ENCODE measurements around the gene CTIF.
A peak's percentile ranks its signal among the peaks of the same experiment; 100 is the strongest.

Gene CTIF

DNA sequence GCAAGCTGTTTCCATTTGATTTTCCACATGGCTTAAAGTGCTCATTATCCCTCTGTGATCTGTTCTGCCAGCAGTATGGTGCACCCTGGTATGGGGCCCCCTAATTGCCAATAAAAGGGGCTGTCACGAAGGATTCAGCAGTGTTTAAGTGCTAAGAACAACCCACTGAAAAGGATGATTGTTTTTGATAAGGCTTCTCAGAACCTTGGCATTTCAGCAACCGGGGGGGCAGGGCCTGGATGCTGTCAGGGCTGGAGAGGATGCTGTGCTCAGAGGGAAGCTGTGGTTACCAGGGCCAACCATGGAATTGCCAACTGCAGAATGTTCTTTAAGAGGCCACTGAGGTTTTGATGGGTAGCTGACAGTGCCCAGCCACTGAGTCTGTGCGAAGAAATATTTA, 117.8 kb downstream of the CTIF start:
- H3K9me3 Mint-ChIP-seq, result peaks cover 24% of the 10 kb centered on the region
- H3K27me3 Mint-ChIP-seq (ENCODE audit: low read depth, poor library complexity), result peaks cover 2% of the 10 kb centered on the region
- H3K4me3 Mint-ChIP-seq, result no peak overlapping the region
- peak overlapping the region; percentile 35 for H3K27ac Mint-ChIP-seq
- H3K4me1 Mint-ChIP-seq, result peaks cover 20% of the 10 kb centered on the region
- TF ChIP-seq, protein P1, sequence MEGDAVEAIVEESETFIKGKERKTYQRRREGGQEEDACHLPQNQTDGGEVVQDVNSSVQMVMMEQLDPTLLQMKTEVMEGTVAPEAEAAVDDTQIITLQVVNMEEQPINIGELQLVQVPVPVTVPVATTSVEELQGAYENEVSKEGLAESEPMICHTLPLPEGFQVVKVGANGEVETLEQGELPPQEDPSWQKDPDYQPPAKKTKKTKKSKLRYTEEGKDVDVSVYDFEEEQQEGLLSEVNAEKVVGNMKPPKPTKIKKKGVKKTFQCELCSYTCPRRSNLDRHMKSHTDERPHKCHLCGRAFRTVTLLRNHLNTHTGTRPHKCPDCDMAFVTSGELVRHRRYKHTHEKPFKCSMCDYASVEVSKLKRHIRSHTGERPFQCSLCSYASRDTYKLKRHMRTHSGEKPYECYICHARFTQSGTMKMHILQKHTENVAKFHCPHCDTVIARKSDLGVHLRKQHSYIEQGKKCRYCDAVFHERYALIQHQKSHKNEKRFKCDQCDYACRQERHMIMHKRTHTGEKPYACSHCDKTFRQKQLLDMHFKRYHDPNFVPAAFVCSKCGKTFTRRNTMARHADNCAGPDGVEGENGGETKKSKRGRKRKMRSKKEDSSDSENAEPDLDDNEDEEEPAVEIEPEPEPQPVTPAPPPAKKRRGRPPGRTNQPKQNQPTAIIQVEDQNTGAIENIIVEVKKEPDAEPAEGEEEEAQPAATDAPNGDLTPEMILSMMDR (IDR thresholded peaks at IDR 0.05), result no peak
- DNase-seq, result no peak
- H3K36me3 Mint-ChIP-seq (ENCODE audit: low read depth), result peaks cover 4% of the 10 kb centered on the region

DNA sequence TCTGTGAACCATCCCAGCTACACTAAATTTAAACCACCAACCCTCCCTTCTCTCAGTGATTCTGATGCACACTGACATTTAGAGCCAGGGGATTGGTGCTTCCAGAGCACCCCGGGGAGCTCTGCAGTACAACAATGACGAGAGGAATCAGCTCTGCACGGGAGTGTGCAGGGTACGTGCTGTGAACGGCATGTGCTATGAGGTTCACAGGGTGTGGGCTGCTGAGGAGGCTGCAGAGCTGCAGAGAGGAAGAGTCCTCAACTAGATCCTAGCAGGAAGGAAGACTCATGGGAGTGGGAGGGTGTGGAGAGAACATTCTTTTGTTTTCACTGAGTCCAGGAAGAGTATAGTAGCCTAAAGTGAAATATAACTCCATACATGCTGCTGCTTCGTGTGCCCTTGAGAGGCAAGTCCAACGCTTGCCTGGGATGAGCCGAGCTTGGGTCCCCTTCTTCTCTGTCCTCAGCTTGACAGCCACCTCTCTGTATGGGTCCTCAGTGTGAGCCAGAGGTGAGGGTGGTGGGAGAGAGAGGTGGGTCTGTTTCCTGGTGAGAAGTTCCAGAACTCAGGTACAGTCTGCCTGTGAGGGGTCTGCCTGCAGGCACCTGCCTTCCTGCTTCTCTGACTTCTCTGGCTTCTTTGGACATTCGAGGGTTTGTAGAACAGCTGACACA, 118.8 kb downstream of the CTIF start:
- H3K4me1 Mint-ChIP-seq, result peaks cover 30% of the 10 kb centered on the region
- no peaks in the 10 kb centered on the region for H3K36me3 Mint-ChIP-seq (ENCODE audit: low read depth)
- no peak overlapping the region for H3K27ac Mint-ChIP-seq
- TF ChIP-seq, protein P1 (IDR thresholded peaks at IDR 0.05), result no peak
- DNase-seq, result no peak
- peaks cover 16% of the 10 kb centered on the region for H3K9me3 Mint-ChIP-seq
- H3K4me3 Mint-ChIP-seq, result no peak overlapping the region
- no peaks in the 10 kb centered on the region for H3K27me3 Mint-ChIP-seq (ENCODE audit: low read depth, poor library complexity)

DNA sequence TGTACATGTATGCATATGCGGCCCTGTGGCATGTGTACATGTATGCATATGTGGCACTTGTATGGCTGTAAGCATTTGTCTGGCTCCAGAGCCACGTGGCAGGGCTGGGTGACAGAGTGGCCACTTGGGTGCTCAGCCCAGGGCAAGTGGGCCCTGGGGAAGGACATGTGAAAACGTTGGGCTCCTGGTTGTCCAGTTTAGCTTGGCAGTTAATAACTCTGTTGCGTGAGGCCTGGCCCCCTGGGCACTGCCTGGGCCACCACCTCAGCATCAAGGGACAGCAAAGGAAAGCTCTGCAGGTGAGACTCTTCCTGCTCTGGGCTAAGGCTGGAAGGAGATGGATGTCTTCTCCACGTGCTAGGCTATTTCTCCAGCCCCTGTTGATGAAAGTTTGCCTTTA, 119.9 kb downstream of the CTIF start:
- H3K4me3 Mint-ChIP-seq, result no peak overlapping the region
- no peaks in the 10 kb centered on the region for H3K27me3 Mint-ChIP-seq (ENCODE audit: low read depth, poor library complexity)
- peaks cover 35% of the 10 kb centered on the region for H3K4me1 Mint-ChIP-seq
- peaks cover 6% of the 10 kb centered on the region for H3K9me3 Mint-ChIP-seq
- H3K36me3 Mint-ChIP-seq (ENCODE audit: low read depth), result no peaks in the 10 kb centered on the region
- TF ChIP-seq, protein P1 (IDR thresholded peaks at IDR 0.05), result no peak
- no peak for DNase-seq
- H3K27ac Mint-ChIP-seq, result no peak overlapping the region

DNA sequence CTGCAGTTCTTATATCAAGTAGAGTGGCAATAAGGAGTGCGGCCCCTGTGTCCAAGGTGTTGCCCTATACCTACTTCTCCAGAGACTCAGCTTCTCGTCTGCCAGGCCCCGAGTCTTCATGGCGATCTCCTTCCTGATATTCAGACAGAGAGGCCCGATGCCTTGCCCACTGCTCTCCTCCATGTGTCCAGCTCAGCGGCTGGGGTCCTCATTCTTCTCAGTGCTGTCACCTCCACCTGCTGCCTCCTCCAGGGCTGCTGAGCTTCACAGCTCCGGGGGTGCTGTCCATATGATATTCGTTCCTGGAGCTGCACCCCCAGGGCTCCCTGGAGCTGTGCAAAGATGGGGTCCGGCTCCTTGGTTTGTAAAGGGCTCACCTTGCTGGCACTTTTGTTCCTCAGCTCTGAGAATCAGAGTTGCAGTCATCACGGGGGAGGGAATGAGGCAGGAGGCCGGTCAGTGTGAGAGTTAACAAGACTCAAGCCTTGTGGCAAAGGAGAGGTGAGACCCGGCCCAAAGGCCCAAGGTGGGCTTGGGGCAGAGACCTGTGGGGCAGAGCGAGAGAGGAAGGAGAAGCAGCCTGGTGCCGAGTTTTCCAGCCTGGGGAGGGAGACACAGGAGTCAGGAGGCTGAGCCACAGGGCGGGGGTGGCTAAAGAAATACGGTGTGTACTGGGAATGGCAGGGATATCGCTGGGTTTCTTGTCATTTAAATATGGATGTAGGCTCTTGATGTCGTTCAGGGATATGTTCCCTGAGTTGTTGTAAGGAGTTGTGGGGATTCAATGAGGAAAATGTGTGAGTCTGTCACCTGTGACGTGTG, 120.6 kb downstream of the CTIF start:
- H3K4me3 Mint-ChIP-seq, result no peak overlapping the region
- no peaks in the 10 kb centered on the region for H3K9me3 Mint-ChIP-seq
- TF ChIP-seq, protein P1 (IDR thresholded peaks at IDR 0.05), result no peak
- no peaks in the 10 kb centered on the region for H3K36me3 Mint-ChIP-seq (ENCODE audit: low read depth)
- peaks cover 35% of the 10 kb centered on the region for H3K4me1 Mint-ChIP-seq
- H3K27me3 Mint-ChIP-seq (ENCODE audit: low read depth, poor library complexity), result no peaks in the 10 kb centered on the region
- H3K27ac Mint-ChIP-seq, result no peak overlapping the region
- no peak for DNase-seq

DNA sequence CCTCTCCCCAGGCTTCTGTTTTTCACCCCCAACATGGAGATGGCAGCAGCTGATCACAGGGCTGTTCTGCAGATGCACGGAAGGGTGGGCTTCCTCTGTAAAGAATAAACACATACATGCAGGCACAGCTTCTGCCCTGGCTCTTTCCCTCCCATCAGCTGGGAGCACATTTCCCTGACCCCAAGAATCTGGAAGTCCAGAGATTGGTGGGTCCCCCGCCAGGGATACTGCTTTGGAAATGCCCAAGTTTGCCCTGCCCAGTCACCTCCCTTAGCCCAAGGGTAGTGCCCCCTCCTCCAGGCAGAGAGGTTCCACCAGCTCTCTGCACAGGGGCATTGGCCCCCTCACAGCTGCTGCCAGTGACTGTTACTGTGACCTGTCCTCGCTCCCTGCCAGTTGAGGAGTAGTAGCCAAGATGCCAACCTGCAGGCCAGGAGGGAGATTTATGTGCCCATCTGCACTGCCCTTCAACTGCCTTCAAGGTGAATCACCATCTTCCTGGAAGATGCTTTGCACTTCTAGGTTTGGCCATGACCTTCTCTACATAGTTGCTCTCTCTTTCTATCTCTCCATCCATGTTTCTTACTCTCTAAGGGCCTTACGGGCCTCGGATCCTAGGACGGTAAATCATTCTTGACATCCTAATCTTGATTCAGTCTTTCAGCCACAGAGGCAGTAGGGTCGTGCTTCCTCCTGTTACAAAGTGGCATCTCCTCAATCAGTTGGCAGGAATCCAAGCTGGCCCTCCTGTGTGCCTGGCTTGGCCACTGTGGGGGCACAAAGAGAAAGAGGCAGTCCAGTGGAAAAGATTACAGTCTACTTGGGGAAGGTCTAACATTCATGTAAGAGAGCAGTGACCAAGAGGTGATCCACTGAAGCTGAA, 121.8 kb downstream of the CTIF start:
- TF ChIP-seq, protein P1 (IDR thresholded peaks at IDR 0.05), result no peak
- peaks cover 5% of the 10 kb centered on the region for H3K36me3 Mint-ChIP-seq (ENCODE audit: low read depth)
- DNase-seq, result no peak

More for the DNA sequence above, 121.8 kb downstream of the CTIF start:
- Mint-ChIP-seq H3K27me3 (ENCODE audit: low read depth, poor library complexity) (no peaks in the 10 kb centered on the region), H3K27ac (peak overlapping the region; percentile 22), H3K4me1 (peaks cover 35% of the 10 kb centered on the region), H3K9me3 (peaks cover 4% of the 10 kb centered on the region), H3K4me3 (peak overlapping the region; percentile 7)
